Spleen (tissue), 11 donors: ENCODE results near the gene FRMD4B. TPM values are rescaled to one million over a fixed set of nuclear protein-coding genes. Genes with fewer than 3 reads are reported as not detected.

Experiments
- DNase-seq: peaks from one replicate; pipeline ENCODE4 v3.0.0-alpha.2; 2020
- H3K27ac ChIP-seq, 8 donors: fragments of 200-600 bp; sonication (generic) in 7 of 8; 1 replicate in 4 of 8; 2 replicates in 4 of 8; pipeline versions ENCODE4 v1.5.0 to v1.8.0; 2016 to 2021; ENCODE audit warnings: inconsistent platforms in 4 of 8, mild to moderate bottlenecking in 4 of 8, moderate library complexity in 1 of 8
- H3K27me3 ChIP-seq, 7 donors: fragments of 200-600 bp; sonication (generic) in 6 of 7; replicated peaks in 1 of 7; 1 replicate in 4 of 7; 2 replicates in 3 of 7; pipeline versions ENCODE4 v1.5.0 to v1.8.0; 2016 to 2021; ENCODE audit warnings: inconsistent platforms in 3 of 7, mild to moderate bottlenecking in 1 of 7
- H3K36me3 ChIP-seq, 6 donors: fragments of 200-600 bp; sonication (generic) in 5 of 6; 1 replicate in 4 of 6; 2 replicates in 2 of 6; pipeline versions ENCODE4 v1.5.0 to v1.8.0; 2016 to 2021; ENCODE audit warnings: inconsistent platforms in 2 of 6
- H3K4me1 ChIP-seq, 6 donors: fragments of 200-600 bp; sonication (generic) in 5 of 6; 1 replicate in 3 of 6; 2 replicates in 3 of 6; pipeline versions ENCODE4 v1.5.0 to v1.8.0; 2016 to 2021; ENCODE audit warnings: inconsistent platforms in 3 of 6
- H3K4me3 ChIP-seq, 8 donors: fragments of 200-600 bp; sonication (generic) in 7 of 8; 1 replicate in 4 of 8; 2 replicates in 4 of 8; pipeline versions ENCODE4 v1.5.0 to v1.8.0; 2016 to 2021; ENCODE audit warnings: inconsistent platforms in 4 of 8, mild to moderate bottlenecking in 4 of 8, moderate library complexity in 2 of 8
- H3K9me3 ChIP-seq, 8 donors: fragments of 200-600 bp; sonication (generic) in 7 of 8; 1 replicate in 4 of 8; 2 replicates in 4 of 8; pipeline versions ENCODE4 v1.5.0 to v1.8.0; 2016 to 2021; ENCODE audit warnings: inconsistent platforms in 4 of 8
- POLR2A ChIP-seq, 3 donors: fragments of 450-650 bp; IDR thresholded peaks; one replicate each; pipeline ENCODE4 v1.5.1; 2017; ENCODE audit warnings: antibody characterized with exemption in 3 of 3, mild to moderate bottlenecking in 1 of 3
- POLR2AphosphoS5 ChIP-seq, 3 donors: sonication (generic); formaldehyde crosslinking; IDR thresholded peaks; one replicate each; pipeline ENCODE4 v1.5.1; 2017; ENCODE audit warnings: antibody characterized with exemption in 3 of 3
- WGBS, 5 donors: extraction: QIAGEN DNeasy Blood & Tissue Kit in 3 of 5; methylation state at CpG; one replicate each; pipeline versions ENCODE4 v1.1.5 to v1.1.7; 2013 to 2018; 5-methylcytosine and 5-hydroxymethylcytosine counted together
- intact Hi-C: fragments of 100-400 bp; cut with DNase I; formaldehyde crosslinking; loops from one replicate; pipeline ENCODE4 v1.15.0; 2023; ENCODE audit warnings: low total_unique reads
- polyA plus RNA-seq, 3 donors: library from polyadenylated mRNA; stranded (reverse); fragments of 200-250 nt; gene quantifications; one replicate each; pipeline ENCODE4 v1.2.1, GENCODE V29; 2013
- total RNA-seq, 7 donors: library from RNA; depleted of rRNA in 3 of 7; stranded (reverse); fragments of >200 nt in 3 of 7; fragmentation: NEBNext Ultra II Directional in 4 of 7; extraction: Animal tissue kit (Norgen Biotek cat#: 25700) in 4 of 7; gene quantifications; one replicate each; pipeline versions ENCODE4 v1.1.0 to v1.2.1, GENCODE V29; 2016 to 2021
- TF ChIP-seq, protein P1 (sequence below), 11 experiments: fragments of 200-600 bp in 7 of 11; fragments of 450-650 bp in 4 of 11; sonication (generic) in 4 of 11; IDR thresholded peaks in 8 of 11; conservative IDR thresholded peaks in 3 of 11; 1 replicate in 7 of 11; 2 replicates in 4 of 11; pipeline versions ENCODE4 v1.4.0 to v1.8.0; 2016 to 2021; ENCODE audit warnings: antibody characterized with exemption in 11 of 11, inconsistent platforms in 4 of 11, mild to moderate bottlenecking in 1 of 11
- donor health status: healthy with polysubstance abuse.
- donor health status: DM: no; HTN: no; CAD: no; lungs with moderate emphysema.
- donor health status: DM: no; HTN: no; CAD: no.
- donor health status: Bipolar disorder and iron deficiency.
- donor health status: healthy.
- donor health status: DM: no; HTN: no; CAD: no.
- donor health status: DM: yes; HTN: yes; CAD: no.

Gene FRMD4B
- total and polyA plus RNA-seq, 10 donors, result 8.1 to 143 (median 112) TPM

DNA sequence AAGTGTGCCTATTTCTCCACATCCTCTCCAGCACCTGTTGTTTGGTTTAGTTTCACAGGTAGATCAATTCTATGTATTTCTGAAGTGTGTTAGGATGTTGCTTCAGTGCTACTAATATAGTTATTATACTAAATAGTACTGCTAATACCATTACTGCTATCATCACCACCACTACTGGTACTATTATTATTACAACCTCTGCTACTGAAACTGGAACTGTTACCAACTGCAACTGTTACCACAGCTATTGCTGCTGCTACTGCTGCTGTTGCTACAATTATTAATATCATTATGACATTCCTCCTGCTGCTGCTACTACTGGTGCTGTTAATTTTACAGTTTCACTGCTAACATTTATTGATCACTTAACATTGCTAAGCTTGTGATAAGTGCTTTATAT is 255.2 kb downstream of the FRMD4B start:
- no peak for TF ChIP-seq POLR2A (IDR thresholded peaks at IDR 0.05)
- TF ChIP-seq, protein P1, sequence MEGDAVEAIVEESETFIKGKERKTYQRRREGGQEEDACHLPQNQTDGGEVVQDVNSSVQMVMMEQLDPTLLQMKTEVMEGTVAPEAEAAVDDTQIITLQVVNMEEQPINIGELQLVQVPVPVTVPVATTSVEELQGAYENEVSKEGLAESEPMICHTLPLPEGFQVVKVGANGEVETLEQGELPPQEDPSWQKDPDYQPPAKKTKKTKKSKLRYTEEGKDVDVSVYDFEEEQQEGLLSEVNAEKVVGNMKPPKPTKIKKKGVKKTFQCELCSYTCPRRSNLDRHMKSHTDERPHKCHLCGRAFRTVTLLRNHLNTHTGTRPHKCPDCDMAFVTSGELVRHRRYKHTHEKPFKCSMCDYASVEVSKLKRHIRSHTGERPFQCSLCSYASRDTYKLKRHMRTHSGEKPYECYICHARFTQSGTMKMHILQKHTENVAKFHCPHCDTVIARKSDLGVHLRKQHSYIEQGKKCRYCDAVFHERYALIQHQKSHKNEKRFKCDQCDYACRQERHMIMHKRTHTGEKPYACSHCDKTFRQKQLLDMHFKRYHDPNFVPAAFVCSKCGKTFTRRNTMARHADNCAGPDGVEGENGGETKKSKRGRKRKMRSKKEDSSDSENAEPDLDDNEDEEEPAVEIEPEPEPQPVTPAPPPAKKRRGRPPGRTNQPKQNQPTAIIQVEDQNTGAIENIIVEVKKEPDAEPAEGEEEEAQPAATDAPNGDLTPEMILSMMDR (IDR thresholded peaks at IDR 0.05 in 8 of 11, conservative IDR thresholded peaks at IDR 0.05 in 3 of 11), result no peak
- no peak for TF ChIP-seq POLR2AphosphoS5 (IDR thresholded peaks at IDR 0.05)
- H3K27me3 ChIP-seq, result no peaks in the 10 kb centered on the region
- no peak for DNase-seq
- no peaks in the 10 kb centered on the region for H3K9me3 ChIP-seq
- no peaks in the 10 kb centered on the region for H3K4me1 ChIP-seq
- H3K4me3 ChIP-seq, result no peak overlapping the region
- H3K36me3 ChIP-seq, result no peaks in the 10 kb centered on the region
- intact Hi-C loops, result no loop called here
- H3K27ac ChIP-seq, result no peak overlapping the region

DNA sequence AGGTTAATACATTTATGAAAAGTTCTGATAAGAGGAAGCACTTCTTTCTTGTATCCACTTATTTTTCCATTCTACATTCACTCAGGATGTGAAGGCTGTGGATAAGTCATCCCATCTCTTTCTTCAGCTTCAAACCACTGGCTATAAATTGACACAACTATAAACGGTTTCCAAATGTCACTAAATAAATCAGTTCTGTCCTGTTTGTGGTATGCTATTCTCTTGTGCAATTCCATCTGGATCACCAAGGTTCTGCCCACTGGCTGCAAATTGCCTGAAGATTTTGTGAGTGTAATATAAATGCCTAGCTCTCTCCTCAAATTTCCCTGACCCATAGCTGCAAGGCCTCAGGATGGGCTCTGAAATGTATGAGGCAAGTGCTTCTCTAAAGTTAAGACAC is 256.4 kb downstream of the FRMD4B start:
- Histone ChIP-seq H3K4me3 (no peak overlapping the region), H3K27me3 (no peaks in the 10 kb centered on the region), H3K9me3 (no peaks in the 10 kb centered on the region), H3K36me3 (no peaks in the 10 kb centered on the region), H3K4me1 (no peaks in the 10 kb centered on the region), H3K27ac (no peak overlapping the region)
- WGBS, 5 donors, result 21 to 41% (median 23%) methylated on average over 1 of the region's 1 CpG
- intact Hi-C loops, result no loop called here
- no peak for TF ChIP-seq POLR2AphosphoS5 (IDR thresholded peaks at IDR 0.05)
- TF ChIP-seq POLR2A (IDR thresholded peaks at IDR 0.05), result no peak
- TF ChIP-seq, protein P1 (IDR thresholded peaks at IDR 0.05 in 8 of 11, conservative IDR thresholded peaks at IDR 0.05 in 3 of 11), result no peak
- no peak for DNase-seq

- Histone ChIP-seq H3K4me1 (no peaks in the 10 kb centered on the region), H3K27me3 (no peaks in the 10 kb centered on the region), H3K9me3 (no peaks in the 10 kb centered on the region), H3K36me3 (no peaks in the 10 kb centered on the region), H3K27ac (no peak overlapping the region), H3K4me3 (no peak overlapping the region)
- intact Hi-C loops, result no loop called here
- no peak for DNase-seq
- no peak for TF ChIP-seq POLR2A (IDR thresholded peaks at IDR 0.05)
These were observed 257.4 kb downstream of the FRMD4B start for GRCh38 chr3:69128509-69128908.

- no peak overlapping the region for H3K27ac ChIP-seq
- TF ChIP-seq POLR2A (IDR thresholded peaks at IDR 0.05), result no peak
- no peak for TF ChIP-seq POLR2AphosphoS5 (IDR thresholded peaks at IDR 0.05)
- TF ChIP-seq, protein P1 (IDR thresholded peaks at IDR 0.05 in 8 of 11, conservative IDR thresholded peaks at IDR 0.05 in 3 of 11), result no peak
- H3K4me1 ChIP-seq, result peaks cover 0 to 6% (median 1%) of the 10 kb centered on the region in 6 donors
- DNase-seq, result no peak
- intact Hi-C loops, result no loop called here
- H3K36me3 ChIP-seq, result no peaks in the 10 kb centered on the region
- no peak overlapping the region for H3K4me3 ChIP-seq
- no peaks in the 10 kb centered on the region for H3K27me3 ChIP-seq
- 56 to 95% (median 87%) methylated on average over 2 of the region's 2 CpGs for WGBS, 5 donors
- H3K9me3 ChIP-seq, result no peaks in the 10 kb centered on the region
These were observed 258.9 kb downstream of the FRMD4B start for GRCh38 chr3:69126999-69127398.

GRCh38 chr3:69126216-69126615 is 259.7 kb downstream of the FRMD4B start:
- Histone ChIP-seq H3K4me3 (no peak overlapping the region), H3K27me3 (no peaks in the 10 kb centered on the region), H3K27ac (no peak overlapping the region), H3K4me1 (peaks cover 0 to 12% (median 6%) of the 10 kb centered on the region in 6 donors), H3K36me3 (no peaks in the 10 kb centered on the region), H3K9me3 (no peaks in the 10 kb centered on the region)
- intact Hi-C loops, result no loop called here
- WGBS, 5 donors, result 81 to 93% (median 90%) methylated on average over 3 of the region's 3 CpGs
- no peak for DNase-seq
- no peak for TF ChIP-seq POLR2AphosphoS5 (IDR thresholded peaks at IDR 0.05)
- TF ChIP-seq, protein P1 (IDR thresholded peaks at IDR 0.05 in 8 of 11, conservative IDR thresholded peaks at IDR 0.05 in 3 of 11), result no peak
- no peak for TF ChIP-seq POLR2A (IDR thresholded peaks at IDR 0.05)
